Activated CD8-positive, alpha-beta T cell treated with anti-CD3 and anti-CD28 coated beads for 36 hours (primary cell): Measurements from ENCODE around the gene DOCK11. TPM values are rescaled to one million over a fixed set of nuclear protein-coding genes. Genes with fewer than 3 reads are reported as not detected.
A peak's percentile ranks its signal among the peaks of the same experiment; 100 is the strongest.

Experiments used
- ATAC-seq: fragments of 200-7000 bp; cut with Tn5 transposase; one replicate; pipeline ENCODE4 v1.10.0; 2021; ENCODE audit warnings: mild to moderate bottlenecking, moderate library complexity
- CTCF ChIA-PET: fragments of 350-600 bp; sonication (Branson Sonifier 250); formaldehyde crosslinking; loops from one replicate; lab custom pipeline; 2021; ENCODE audit warnings: antibody characterized with exemption; lab: Charles Lee
- POLR2A ChIA-PET: fragments of 350-600 bp; sonication (Branson Sonifier 250); formaldehyde crosslinking; loops from one replicate; lab custom pipeline; 2021; ENCODE audit warnings: antibody characterized with exemption; lab: Charles Lee
- DNase-seq: peaks from one replicate; pipeline ENCODE4 v3.0.0-alpha.2; 2020
- H3K27ac Mint-ChIP-seq: one replicate; pipeline ENCODE4 v1.8.0; 2021; ENCODE audit warnings: mild to moderate bottlenecking, mixed read lengths
- H3K27me3 Mint-ChIP-seq: one replicate; pipeline ENCODE4 v1.8.0; 2021; ENCODE audit warnings: mixed read lengths
- H3K36me3 Mint-ChIP-seq: one replicate; pipeline ENCODE4 v1.8.0; 2021; ENCODE audit warnings: low read depth, mixed read lengths
- H3K4me1 Mint-ChIP-seq: one replicate; pipeline ENCODE4 v1.8.0; 2021; ENCODE audit warnings: low read depth, mixed read lengths
- H3K4me3 Mint-ChIP-seq: one replicate; pipeline ENCODE4 v1.8.0; 2021; ENCODE audit warnings: mild to moderate bottlenecking, moderate library complexity, mixed read lengths
- H3K9me3 Mint-ChIP-seq: one replicate; pipeline ENCODE4 v1.8.0; 2021; ENCODE audit warnings: mixed read lengths
- intact Hi-C: fragments of 100-400 bp; cut with micrococcal nuclease; formaldehyde crosslinking; loops from one replicate; pipeline ENCODE4 v1.10.0; 2022
- total RNA-seq, 2 experiments: library from RNA; stranded (reverse); gene quantifications; one replicate each; pipeline ENCODE4 v1.2.3, GENCODE V29; 2021
- TF ChIP-seq, protein P1 (sequence below): fragments of 200-600 bp; IDR thresholded peaks from one replicate; pipeline ENCODE4 v1.8.0; 2022; ENCODE audit warnings: antibody characterized with exemption, mild to moderate bottlenecking

DOCK11 gene
- total RNA-seq, 2 experiments from 2014 or later: 45.1 to 49.5 TPM

DNA sequence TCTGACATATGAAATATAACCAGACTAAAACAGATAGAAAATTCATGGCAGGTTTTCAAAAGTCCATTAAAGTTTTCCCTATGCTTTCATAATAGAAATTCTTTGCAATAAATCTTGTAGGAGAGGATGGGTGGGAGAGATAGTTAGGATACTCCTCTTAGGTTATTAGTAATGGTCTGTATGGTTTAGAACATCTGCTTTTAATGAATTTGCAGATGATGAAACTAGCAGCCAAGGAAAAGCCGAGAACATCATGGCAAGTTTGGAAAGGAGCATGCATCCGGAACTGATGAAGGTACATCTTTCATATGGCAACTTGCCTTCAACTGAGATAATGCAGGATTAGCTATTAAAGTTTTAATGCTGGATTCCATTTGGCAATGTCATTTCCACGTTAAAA is 70.7 kb downstream of the DOCK11 start:
- POLR2A ChIA-PET: no interaction called here
- peaks cover 37% of the 10 kb centered on the region for H3K36me3 Mint-ChIP-seq
- CTCF ChIA-PET: no interaction called here
- no peak for DNase-seq
- TF ChIP-seq, protein P1, sequence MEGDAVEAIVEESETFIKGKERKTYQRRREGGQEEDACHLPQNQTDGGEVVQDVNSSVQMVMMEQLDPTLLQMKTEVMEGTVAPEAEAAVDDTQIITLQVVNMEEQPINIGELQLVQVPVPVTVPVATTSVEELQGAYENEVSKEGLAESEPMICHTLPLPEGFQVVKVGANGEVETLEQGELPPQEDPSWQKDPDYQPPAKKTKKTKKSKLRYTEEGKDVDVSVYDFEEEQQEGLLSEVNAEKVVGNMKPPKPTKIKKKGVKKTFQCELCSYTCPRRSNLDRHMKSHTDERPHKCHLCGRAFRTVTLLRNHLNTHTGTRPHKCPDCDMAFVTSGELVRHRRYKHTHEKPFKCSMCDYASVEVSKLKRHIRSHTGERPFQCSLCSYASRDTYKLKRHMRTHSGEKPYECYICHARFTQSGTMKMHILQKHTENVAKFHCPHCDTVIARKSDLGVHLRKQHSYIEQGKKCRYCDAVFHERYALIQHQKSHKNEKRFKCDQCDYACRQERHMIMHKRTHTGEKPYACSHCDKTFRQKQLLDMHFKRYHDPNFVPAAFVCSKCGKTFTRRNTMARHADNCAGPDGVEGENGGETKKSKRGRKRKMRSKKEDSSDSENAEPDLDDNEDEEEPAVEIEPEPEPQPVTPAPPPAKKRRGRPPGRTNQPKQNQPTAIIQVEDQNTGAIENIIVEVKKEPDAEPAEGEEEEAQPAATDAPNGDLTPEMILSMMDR: no peak
- peaks cover 31% of the 10 kb centered on the region for H3K4me1 Mint-ChIP-seq
- no peaks in the 10 kb centered on the region for H3K27me3 Mint-ChIP-seq
- no peak overlapping the region for H3K4me3 Mint-ChIP-seq
- intact Hi-C loops: no loop called here
- H3K9me3 Mint-ChIP-seq: no peaks in the 10 kb centered on the region
- no peak for ATAC-seq
- no peak overlapping the region for H3K27ac Mint-ChIP-seq

GRCh38 chrX:118569676-118570075 is 74.1 kb downstream of the DOCK11 start:
- ATAC-seq (peak; percentile 55), DNase-seq (peak; percentile 56)
- ChIA-PET CTCF (no interaction called here), POLR2A (interaction anchor here (1.0 to 1.1 kb wide), 2 partner anchors 17 to 75 kb away, joined by 4 read pairs; no protein-coding TSS in a partner anchor)
- Mint-ChIP-seq H3K9me3 (no peaks in the 10 kb centered on the region), H3K27ac (peak overlapping the region; percentile 82), H3K36me3 (peaks cover 27% of the 10 kb centered on the region), H3K4me1 (peaks cover 16% of the 10 kb centered on the region), H3K4me3 (no peak overlapping the region), H3K27me3 (no peaks in the 10 kb centered on the region)
- intact Hi-C loops: no loop called here
- TF ChIP-seq, protein P1: no peak

GRCh38 chrX:118570209-118570608 is 74.6 kb downstream of the DOCK11 start:
- Mint-ChIP-seq H3K4me1 (peaks cover 16% of the 10 kb centered on the region), H3K9me3 (no peaks in the 10 kb centered on the region), H3K27me3 (no peaks in the 10 kb centered on the region), H3K4me3 (no peak overlapping the region), H3K27ac (peak overlapping the region; percentile 82), H3K36me3 (peaks cover 26% of the 10 kb centered on the region)
- TF ChIP-seq, protein P1: no peak
- intact Hi-C loops: no loop called here
- DNase-seq (no peak), ATAC-seq (peak; percentile 34)
- ChIA-PET POLR2A (interaction anchor here (1.0 to 1.1 kb wide), 2 partner anchors 18 to 75 kb away, joined by 4 read pairs; no protein-coding TSS in a partner anchor), CTCF (interaction anchor here (1.0 kb wide), 1 partner anchor 76 kb away, joined by 3 read pairs; no protein-coding TSS in a partner anchor)

DNA sequence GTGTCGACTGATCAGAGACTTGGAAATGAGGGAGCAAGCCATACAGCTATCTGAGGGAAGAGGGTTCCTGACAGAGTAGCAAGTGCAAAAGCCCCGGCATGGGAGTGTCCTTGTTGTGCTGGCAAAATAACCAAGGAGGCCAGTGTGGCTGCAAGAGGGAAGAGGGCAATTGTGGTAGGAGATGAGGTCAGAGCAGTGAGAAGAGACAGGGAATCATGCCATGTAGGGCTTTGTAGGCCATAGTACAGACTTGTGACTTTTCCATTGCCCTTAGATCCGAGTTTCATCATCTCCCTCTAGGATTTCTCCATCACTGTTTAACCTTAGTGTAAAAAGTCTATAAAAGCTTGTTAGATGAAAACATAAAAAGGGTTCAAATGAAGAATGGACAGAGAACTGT is 76.2 kb downstream of the DOCK11 start:
- peaks cover 16% of the 10 kb centered on the region for H3K4me1 Mint-ChIP-seq
- intact Hi-C loops: no loop called here
- H3K36me3 Mint-ChIP-seq: peaks cover 19% of the 10 kb centered on the region
- ATAC-seq (no peak), DNase-seq (no peak)
- CTCF ChIA-PET: interaction anchor here (0.6 kb wide), 1 partner anchor 28 kb away, joined by 3 read pairs; no protein-coding TSS in a partner anchor
- POLR2A ChIA-PET: no interaction called here
- H3K4me3 Mint-ChIP-seq: no peak overlapping the region
- no peaks in the 10 kb centered on the region for H3K27me3 Mint-ChIP-seq
- TF ChIP-seq, protein P1: no peak
- H3K9me3 Mint-ChIP-seq: no peaks in the 10 kb centered on the region
- H3K27ac Mint-ChIP-seq: no peak overlapping the region

DNA sequence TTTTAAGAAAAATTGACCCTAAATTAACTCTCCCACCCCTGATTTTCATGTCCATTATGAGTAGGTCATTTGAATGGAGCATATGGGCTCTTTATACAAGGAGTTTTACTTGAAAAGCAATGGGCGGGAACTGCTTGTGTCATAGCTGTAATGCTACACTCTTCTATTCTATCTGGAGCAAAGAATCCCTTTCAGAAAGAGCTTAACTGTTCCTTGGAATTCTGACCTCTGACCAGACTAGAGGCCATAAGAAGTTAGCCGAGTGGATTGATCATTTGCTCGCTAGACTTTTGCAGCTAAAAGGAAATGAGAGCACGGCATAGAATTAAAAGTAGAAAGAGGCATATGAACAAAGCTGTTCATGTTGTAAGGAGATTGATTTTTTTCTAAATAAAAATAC is 79.1 kb downstream of the DOCK11 start:
- no peaks in the 10 kb centered on the region for H3K27me3 Mint-ChIP-seq
- H3K9me3 Mint-ChIP-seq: no peaks in the 10 kb centered on the region
- no peak overlapping the region for H3K4me3 Mint-ChIP-seq
- peaks cover 18% of the 10 kb centered on the region for H3K36me3 Mint-ChIP-seq
- H3K4me1 Mint-ChIP-seq: peaks cover 10% of the 10 kb centered on the region
- DNase-seq: no peak
- intact Hi-C loops: no loop called here
- TF ChIP-seq, protein P1: no peak
- ChIA-PET POLR2A (no interaction called here), CTCF (interaction anchor here (1.1 kb wide), 1 partner anchor 115 kb away, joined by 5 read pairs; no protein-coding TSS in a partner anchor)
- no peak overlapping the region for H3K27ac Mint-ChIP-seq
- ATAC-seq: no peak
